Endothelial cell of umbilical vein (primary cell): ENCODE results near the gene TPRG1L. TPM values are rescaled to one million over a fixed set of nuclear protein-coding genes. Genes with fewer than 3 reads are reported as not detected.

Experiments
- BruUV-seq: library from RNA; stranded (reverse); fragments of 400-500 nt; replicated peaks from 2 replicates; lab custom pipeline; 2021; lab: Mats Ljungman, UMichigan
- CTCF ChIA-PET: fragments of 300-600, 350-600 bp; sonication (Branson Sonifier 250); formaldehyde crosslinking; loops from one replicate; lab custom pipeline; 2021; ENCODE audit warnings: antibody characterized with exemption, inconsistent platforms; lab: Charles Lee
- POLR2A ChIA-PET: fragments of 300-600, 350-600 bp; sonication (Branson Sonifier 250); formaldehyde crosslinking; loops from one replicate; lab custom pipeline; 2021; ENCODE audit warnings: antibody characterized with exemption, inconsistent platforms; lab: Charles Lee
- DNase-seq: peaks from one replicate; pipeline ENCODE4 v3.0.0-alpha.2; 2011; ENCODE audit warnings: low read depth, low spot score
- FAIRE-seq: peaks from 2 replicates; lab custom pipeline; 2011; peaks lifted over from hg19 to GRCh38; lab: Jason Lieb, UNC
- H2AFZ ChIP-seq: 2 replicates; pipeline ENCODE4 v1.6.0; 2012; ENCODE audit warnings: low read depth, low read length, control low read depth, inconsistent platforms
- H3K27ac ChIP-seq: 2 replicates; pipeline ENCODE4 v1.5.1; 2011; ENCODE audit warnings: low read depth, mild to moderate bottlenecking, control low read depth, low read length, moderate library complexity; ENCODE audit not compliant: insufficient read depth
- H3K27me3 ChIP-seq, 2 experiments: 2 replicates each; pipeline versions ENCODE4 v1.6.0 to v1.6.1; 2011; ENCODE audit warnings: low read length in 2 of 2, mixed read lengths in 1 of 2; ENCODE audit not compliant: control insufficient read depth in 2 of 2, insufficient read depth in 2 of 2
- H3K36me3 ChIP-seq, 2 experiments: 2 replicates in 1 of 2; 3 replicates in 1 of 2; pipeline ENCODE4 v1.5.1; 2011; ENCODE audit warnings: low read length in 2 of 2, mild to moderate bottlenecking in 1 of 2, moderate library complexity in 1 of 2; ENCODE audit not compliant: control insufficient read depth in 2 of 2, insufficient read depth in 2 of 2; ENCODE audit errors: extremely low read depth in 1 of 2
- H3K4me1 ChIP-seq: 3 replicates; pipeline ENCODE4 v1.5.1; 2011; ENCODE audit warnings: mild to moderate bottlenecking, low read length; ENCODE audit not compliant: control insufficient read depth, insufficient read depth; ENCODE audit errors: extremely low read depth
- H3K4me2 ChIP-seq: 2 replicates; pipeline ENCODE4 v1.6.1; 2011; ENCODE audit warnings: low read length, control low read depth, mixed read lengths; ENCODE audit not compliant: insufficient read depth
- H3K4me3 ChIP-seq, 3 experiments: fragments of 200-600 bp in 1 of 3; sonication (generic), shearing (Covaris generic) in 1 of 3; replicated peaks in 1 of 3; 2 replicates each; pipeline ENCODE4 v1.5.1; 2011 to 2016; ENCODE audit warnings: control low read depth in 3 of 3, low read length in 3 of 3, mild to moderate bottlenecking in 2 of 3, inconsistent platforms in 1 of 3, low read depth in 1 of 3, moderate library complexity in 1 of 3; ENCODE audit not compliant: insufficient read depth in 1 of 3
- H3K79me2 ChIP-seq: 2 replicates; pipeline ENCODE4 v1.6.0; 2012; ENCODE audit warnings: low read length, inconsistent platforms; ENCODE audit not compliant: control insufficient read depth, insufficient read depth
- H3K9ac ChIP-seq: replicated peaks from 2 replicates; pipeline ENCODE3; 2011; ENCODE audit warnings: low read length, control low read depth; ENCODE audit not compliant: insufficient read depth; ENCODE audit errors: extremely low read depth
- H3K9me1 ChIP-seq: replicated peaks from 3 replicates; pipeline ENCODE4 v1.6.0; 2011; ENCODE audit warnings: mild to moderate bottlenecking, low read length; ENCODE audit not compliant: control insufficient read depth, insufficient read depth; ENCODE audit errors: extremely low read depth
- H3K9me3 ChIP-seq: replicated peaks from 2 replicates; pipeline ENCODE4 v1.5.1; 2012; ENCODE audit warnings: low read length, inconsistent platforms; ENCODE audit not compliant: control insufficient read depth, insufficient read depth
- H4K20me1 ChIP-seq: replicated peaks from 2 replicates; pipeline ENCODE3; 2011; ENCODE audit warnings: mild to moderate bottlenecking, low read length; ENCODE audit not compliant: control insufficient read depth, insufficient read depth; ENCODE audit errors: extremely low read depth
- CTCF ChIP-seq, 2 donors: IDR thresholded peaks; 1 replicate in 1 of 2; 2 replicates in 1 of 2; pipeline ENCODE4 v1.5.1; 2011; ENCODE audit warnings: low read length in 2 of 2, mild to moderate bottlenecking in 2 of 2, moderate library complexity in 2 of 2, control low read depth in 1 of 2, inconsistent platforms in 1 of 2, low read depth in 1 of 2; ENCODE audit not compliant: insufficient read depth in 1 of 2; ENCODE audit errors: extremely low read depth in 1 of 2
- EZH2 ChIP-seq: IDR thresholded peaks from 2 replicates; pipeline ENCODE4 v1.6.1; 2012; ENCODE audit warnings: borderline replicate concordance, low read depth, mild to moderate bottlenecking, moderate library complexity, low read length, inconsistent platforms; ENCODE audit not compliant: severe bottlenecking
- FOS ChIP-seq: IDR thresholded peaks from 2 replicates; pipeline ENCODE4 v1.6.1; 2011; ENCODE audit warnings: mild to moderate bottlenecking, low read length, moderate library complexity, borderline replicate concordance; ENCODE audit not compliant: insufficient read depth
- GATA2 ChIP-seq: IDR thresholded peaks from 2 replicates; pipeline ENCODE4 v1.7.0; 2011; ENCODE audit warnings: low read depth, mild to moderate bottlenecking, moderate library complexity, mixed read lengths, low read length; ENCODE audit not compliant: insufficient read length, insufficient read depth
- JUN ChIP-seq: IDR thresholded peaks from 2 replicates; pipeline ENCODE4 v1.6.1; 2011; ENCODE audit warnings: borderline replicate concordance, low read depth; ENCODE audit not compliant: insufficient read length, insufficient read depth
- MAX ChIP-seq: IDR thresholded peaks from 2 replicates; pipeline ENCODE4 v1.6.1; 2011; ENCODE audit not compliant: insufficient read depth, insufficient read length
- MYC ChIP-seq: IDR thresholded peaks from one replicate; pipeline ENCODE4 v1.6.1; 2011; ENCODE audit warnings: mild to moderate bottlenecking, low read depth, low read length
- POLR2A ChIP-seq: IDR thresholded peaks from 2 replicates; pipeline ENCODE4 v1.6.1; 2012; ENCODE audit warnings: low read depth, mild to moderate bottlenecking, control low read depth, low read length
- POLR2AphosphoS5 ChIP-seq: IDR thresholded peaks from 2 replicates; pipeline ENCODE4 v1.6.1; 2012; ENCODE audit warnings: low read depth, mild to moderate bottlenecking, control low read depth, low read length, moderate library complexity; ENCODE audit not compliant: insufficient read depth
- dilution Hi-C: fragments of 300-500 bp; cut with MboI; formaldehyde crosslinking; loops from one replicate; pipeline ENCODE4 v1.15.0; 2019; ENCODE audit warnings: low sequenced_read_pairs; ENCODE audit not compliant: extremely low pct_ligation_motif_present
- intact Hi-C: fragments of 100-400 bp; cut with micrococcal nuclease; formaldehyde crosslinking; loops from one replicate; pipeline ENCODE4 v1.10.0; 2022
- polyA plus RNA-seq, 4 experiments: library from polyadenylated mRNA; depleted of rRNA in 3 of 4; stranded (reverse) in 3 of 4; unstranded in 1 of 4; fragments of >200 nt; gene quantifications; 2 replicates each; pipeline versions ENCODE4 v1.2.1 to v1.2.3, GENCODE V29; 2011 to 2012; ENCODE audit warnings: missing spikeins in 1 of 4
- total RNA-seq: library from RNA; stranded (reverse); gene quantifications from 2 replicates; pipeline ENCODE4 v1.2.3, GENCODE V29; 2021

The TPRG1L gene
- total and polyA plus RNA-seq, 2 donors (not counting 3 experiments of a cell fraction or from before 2014, with no cell fraction given): 52.3 to 53.8 TPM

GRCh38 chr1:3580231-3580630 lies 44.6 kb upstream of the TPRG1L start:
- Histone ChIP-seq H3K4me1 (no peaks in the 10 kb centered on the region), H3K4me2 (no peak overlapping the region), H3K36me3 (no peaks in the 10 kb centered on the region), H3K9ac (no peak overlapping the region), H3K4me3 (no peak overlapping the region), H3K9me1 (no peaks in the 10 kb centered on the region), H2AFZ (no peak overlapping the region), H4K20me1 (no peaks in the 10 kb centered on the region), H3K9me3 (no peaks in the 10 kb centered on the region), H3K27ac (no peak overlapping the region), H3K27me3 (no peaks in the 10 kb centered on the region), H3K79me2 (no peaks in the 10 kb centered on the region)
- ChIA-PET CTCF (interaction anchor here (2.4 kb wide), 1 partner anchor 15 kb away, joined by 5 read pairs; no protein-coding TSS in a partner anchor), POLR2A (no interaction called here)
- intact Hi-C loops: no loop called here
- no peak for DNase-seq
- dilution Hi-C loops: no loop called here
- no TSS peak for BruUV-seq
- TF ChIP-seq MAX (no peak), POLR2A (no peak), POLR2AphosphoS5 (no peak), EZH2 (no peak), FOS (no peak), JUN (no peak), MYC (no peak), CTCF (IDR thresholded peaks at IDR 0.05; ENCODE audit: extremely low read depth in 1 of 2, insufficient read depth in 1 of 2, low read depth in 1 of 2, low read length in 2 of 2) (no peak), GATA2 (no peak)
- no peak for FAIRE-seq
